22Rv1 (cell line): Measurements from ENCODE around the gene CACNG3.

Experiments
- CTCF ChIP-seq: fragments of 450-650 bp; IDR thresholded peaks from 2 replicates; pipeline ENCODE4 v1.5.1; 2017; ENCODE audit warnings: mild to moderate bottlenecking
- ZFX ChIP-seq: fragments of 450-650 bp; IDR thresholded peaks from 2 replicates; pipeline ENCODE4 v1.6.1; 2017; ENCODE audit warnings: antibody characterized with exemption, borderline replicate concordance

- TF ChIP-seq CTCF (no peak), ZFX (no peak)
Measured at GRCh38 chr16:24288516-24288915, 32.4 kb downstream of the CACNG3 start.
